Measurements from ENCODE around the gene CACNA1C.

CACNA1C gene

DNA sequence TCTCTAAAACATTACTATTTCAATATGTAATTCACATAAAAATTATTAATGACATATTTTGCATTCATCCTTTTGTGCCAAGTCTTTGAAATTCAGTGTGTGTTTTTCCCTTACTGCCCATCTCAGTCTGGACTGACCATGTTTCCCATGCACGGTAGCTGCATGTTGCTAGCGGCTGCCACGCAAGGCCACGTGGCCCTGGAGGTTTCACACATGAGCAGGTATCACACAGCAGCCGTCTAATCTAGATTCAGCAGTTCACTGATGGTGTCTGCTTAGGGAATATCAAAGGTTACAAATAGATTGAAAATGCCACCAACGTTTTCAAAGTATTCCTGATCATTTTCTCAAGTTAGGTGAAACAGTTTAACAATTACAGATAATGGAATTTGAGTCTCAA is 507.1 kb downstream of the CACNA1C start:
- no peak for DNase-seq (ENCODE audit: low spot score)

DNA sequence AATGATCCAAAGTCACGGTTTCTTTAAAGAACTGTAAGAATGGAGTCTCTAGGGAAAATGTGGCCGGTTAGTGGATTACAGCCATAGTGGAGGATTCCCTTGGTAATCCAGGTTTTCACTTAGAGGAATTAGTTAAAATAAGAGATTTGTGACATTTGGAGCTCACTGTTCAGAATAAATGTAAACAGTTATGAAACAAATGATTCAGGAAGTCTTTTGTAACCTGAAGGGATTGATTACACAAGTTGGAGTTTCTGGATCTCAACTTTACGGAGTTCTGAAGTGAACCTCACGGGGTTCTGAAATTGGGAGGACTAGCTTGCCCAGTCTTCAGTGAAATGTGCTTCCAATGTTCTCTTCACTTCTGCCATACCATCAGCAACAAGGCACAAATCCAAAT is 507.6 kb downstream of the CACNA1C start:
- DNase-seq (ENCODE audit: low spot score) = no peak

DNA sequence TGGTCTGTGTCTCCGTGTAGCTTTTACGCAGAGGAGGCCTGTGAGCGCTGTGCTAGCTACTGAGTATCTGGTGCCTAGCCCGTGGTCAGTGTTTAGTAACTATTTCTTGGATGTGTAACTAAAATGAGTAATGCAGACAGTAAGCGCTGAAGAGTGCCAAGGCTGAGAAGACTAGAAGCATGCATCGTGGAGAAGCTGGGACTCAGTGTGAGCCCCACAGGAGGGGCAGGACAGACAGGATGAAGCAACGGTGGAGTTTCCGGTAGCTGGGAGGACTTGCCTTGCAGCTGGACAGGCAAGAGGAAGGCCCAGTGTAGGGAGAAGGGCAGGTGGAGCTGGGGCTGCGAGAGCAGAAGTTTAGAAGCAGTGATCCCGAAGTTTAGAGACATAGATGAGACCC is 508.6 kb downstream of the CACNA1C start:
- DNase-seq (ENCODE audit: low spot score) = no peak

DNA sequence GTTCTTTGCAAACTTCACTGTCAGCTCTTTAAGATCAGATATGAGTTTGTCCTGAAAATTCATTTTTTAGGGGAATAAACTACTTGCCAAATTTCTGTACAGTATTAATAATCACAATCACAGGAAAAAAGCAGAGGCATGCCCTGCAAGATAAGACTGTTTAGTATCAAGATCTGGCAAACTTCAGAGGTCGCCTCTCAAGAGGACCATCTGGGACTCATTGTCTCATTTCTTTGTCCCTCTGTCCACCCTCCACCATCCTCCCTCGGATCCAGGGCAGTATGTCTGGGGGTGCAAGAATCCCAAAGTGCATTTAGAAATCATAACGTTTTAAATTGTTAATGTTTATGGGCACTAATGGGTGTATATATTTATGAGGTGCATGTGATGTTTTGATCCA is 509.6 kb downstream of the CACNA1C start:
- no peak for DNase-seq (ENCODE audit: low spot score)

DNA sequence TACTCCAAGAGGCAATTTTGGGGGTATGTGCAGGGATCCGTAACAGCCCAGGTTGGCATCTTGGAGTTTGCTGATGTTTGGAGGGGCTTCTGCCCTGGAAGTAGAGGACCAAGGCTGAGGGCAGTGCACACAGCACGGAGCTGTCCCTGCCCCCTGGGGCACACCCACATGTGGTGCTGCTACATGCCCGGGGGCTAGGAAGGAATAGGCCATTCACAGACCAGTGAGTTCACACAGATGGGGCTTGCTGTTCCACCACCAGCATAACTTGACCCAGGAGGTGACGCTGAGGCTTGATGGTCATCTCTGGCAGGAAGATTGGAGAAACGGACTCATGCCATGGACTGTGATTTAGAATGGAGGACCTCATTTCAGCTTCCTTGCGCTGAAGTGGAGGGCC is 510.9 kb downstream of the CACNA1C start:
- no peak for DNase-seq (ENCODE audit: low spot score)

DNA sequence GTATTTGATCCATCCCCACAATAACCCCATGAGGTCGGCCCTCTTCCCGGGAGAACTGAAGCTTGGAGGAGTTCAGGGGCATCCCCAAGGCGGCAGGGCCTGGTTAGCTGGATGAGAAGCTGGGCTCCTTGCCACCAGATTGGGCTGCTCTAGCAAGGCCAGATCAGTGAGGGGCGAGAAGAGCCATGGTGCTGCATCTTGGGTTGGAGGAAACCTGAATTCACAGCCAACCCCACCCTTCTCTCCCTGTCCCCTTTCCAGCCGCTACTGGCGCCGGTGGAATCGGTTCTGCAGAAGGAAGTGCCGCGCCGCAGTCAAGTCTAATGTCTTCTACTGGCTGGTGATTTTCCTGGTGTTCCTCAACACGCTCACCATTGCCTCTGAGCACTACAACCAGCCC is 513.4 kb downstream of the CACNA1C start:
- no peak for DNase-seq (ENCODE audit: low spot score)

DNA sequence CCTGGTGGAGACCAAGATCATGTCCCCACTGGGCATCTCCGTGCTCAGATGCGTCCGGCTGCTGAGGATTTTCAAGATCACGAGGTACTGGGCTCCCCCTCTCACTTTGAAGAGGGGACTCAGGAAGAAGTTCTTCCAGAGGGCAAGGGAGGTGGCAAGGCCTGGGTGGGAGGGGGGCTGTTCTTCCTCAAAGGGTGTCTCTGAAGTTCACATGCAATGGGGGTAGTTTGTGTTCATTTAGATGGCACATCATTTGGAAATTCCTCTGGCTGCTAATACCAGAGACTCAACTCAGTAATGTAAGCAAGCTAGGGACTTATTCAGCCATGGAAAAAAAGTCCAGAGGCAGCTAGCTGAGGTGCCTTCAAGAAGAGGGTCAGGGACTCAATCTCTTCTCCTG is 514.9 kb downstream of the CACNA1C start:
- no peak for DNase-seq (ENCODE audit: low spot score)

DNA sequence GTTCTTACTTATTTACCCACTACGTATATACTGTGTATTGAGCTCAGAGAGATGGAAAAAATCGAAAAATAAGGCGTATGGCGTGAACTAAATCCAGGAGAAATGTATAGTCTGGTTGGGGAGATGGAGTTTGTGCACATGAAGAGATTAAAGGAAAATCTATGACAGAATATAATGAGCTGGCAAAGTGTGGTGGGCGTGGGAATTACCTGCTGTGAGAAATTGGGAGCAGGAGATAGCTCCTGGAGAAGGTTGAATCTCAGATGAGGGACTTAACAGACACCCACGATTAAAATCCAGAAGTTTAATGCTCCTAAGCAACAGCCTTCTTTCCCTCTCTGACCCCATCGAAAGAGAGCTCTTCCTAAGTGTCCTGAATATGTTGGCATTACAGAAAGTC is 517.8 kb downstream of the CACNA1C start:
- no peak for DNase-seq (ENCODE audit: low spot score)

DNA sequence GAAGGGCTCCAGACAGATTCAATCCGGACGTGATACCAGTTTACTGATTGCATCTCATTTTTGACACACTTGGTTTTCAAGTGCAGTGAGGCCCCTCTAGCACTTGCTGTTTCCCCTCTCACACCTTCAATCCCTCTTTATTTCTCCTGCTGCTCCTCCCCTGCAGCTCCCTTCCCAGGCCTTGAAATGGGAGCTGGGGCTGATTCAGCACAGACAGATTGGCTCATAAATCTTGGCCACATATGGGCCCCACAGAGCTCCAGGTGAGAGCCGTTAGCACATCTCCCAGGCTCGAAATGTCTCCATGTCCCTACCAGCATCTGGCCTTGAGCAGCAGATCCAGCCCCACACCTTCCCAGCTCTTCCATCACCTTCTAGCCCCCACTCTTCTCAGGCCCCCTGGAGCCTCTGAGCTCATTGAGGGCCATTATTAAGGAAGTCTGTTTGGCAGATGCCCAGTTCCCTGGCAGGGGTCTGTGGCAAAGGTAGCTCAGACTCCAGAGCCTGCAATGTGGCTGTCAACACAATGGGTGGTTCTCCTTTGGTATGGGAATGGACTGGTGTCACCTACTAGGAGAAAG is 521.7 kb downstream of the CACNA1C start:
- no peak for DNase-seq (ENCODE audit: low spot score)

DNA sequence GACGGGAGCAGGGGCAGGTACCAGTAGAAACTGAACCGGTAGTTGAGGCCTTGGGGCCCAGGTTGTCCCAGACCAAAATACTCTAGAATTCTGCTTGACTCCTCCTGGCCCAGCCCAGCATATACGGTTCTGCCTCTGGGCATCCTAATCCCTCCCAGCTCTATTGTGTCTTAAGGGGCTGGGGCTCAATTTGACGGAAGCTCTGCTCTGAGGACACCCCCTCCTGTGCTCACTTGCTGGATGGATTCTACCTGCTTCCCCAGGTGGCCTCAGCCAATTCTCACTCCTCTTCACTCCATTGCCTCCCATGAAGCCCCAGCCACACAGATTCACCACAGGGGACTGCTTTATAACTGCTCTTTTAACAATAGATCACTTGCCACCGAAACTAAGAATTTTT is 522.5 kb downstream of the CACNA1C start:
- DNase-seq (ENCODE audit: low spot score) = no peak

DNA sequence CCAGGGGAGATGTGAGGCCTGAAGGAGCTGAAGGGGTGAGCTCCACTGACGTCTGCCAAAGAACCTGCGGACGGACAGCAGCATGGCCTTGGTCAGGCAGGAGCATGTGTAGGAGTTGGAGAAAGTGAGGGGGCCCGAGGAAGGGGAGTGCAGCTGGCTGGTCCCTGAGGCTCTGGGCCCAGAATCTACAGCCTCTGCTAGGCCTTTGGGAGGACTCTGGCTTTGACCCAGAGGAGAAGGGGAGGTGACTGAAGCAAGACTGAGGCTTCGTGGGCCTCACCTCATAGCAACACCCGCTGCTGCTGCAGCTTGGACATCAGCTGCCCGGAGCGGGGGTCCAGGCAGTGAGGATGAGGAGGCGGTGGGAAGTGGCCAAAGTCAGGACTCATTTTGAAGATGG is 525.4 kb downstream of the CACNA1C start:
- no peak for DNase-seq (ENCODE audit: low spot score)

DNA sequence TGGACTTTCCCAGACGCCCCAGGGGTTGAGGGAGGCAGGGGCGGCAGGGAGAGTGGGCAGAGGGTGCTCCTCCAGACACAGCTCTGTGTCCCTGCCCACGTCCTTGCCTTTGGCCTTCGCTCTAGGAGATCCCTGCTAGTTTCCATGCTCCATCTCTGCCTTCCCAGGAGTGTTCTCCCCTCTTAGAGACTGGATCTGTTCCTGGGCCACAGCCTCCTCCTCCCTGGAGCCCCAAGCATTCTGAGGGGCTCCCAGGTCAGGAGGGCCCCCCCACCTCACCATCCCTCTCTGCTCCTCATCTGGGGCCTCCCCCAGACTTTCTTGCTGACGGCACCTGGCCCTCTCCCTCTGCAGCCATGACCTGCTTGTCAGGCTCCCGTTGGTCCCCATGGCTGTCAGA is 526.0 kb downstream of the CACNA1C start:
- DNase-seq (ENCODE audit: low spot score) = no peak

DNA sequence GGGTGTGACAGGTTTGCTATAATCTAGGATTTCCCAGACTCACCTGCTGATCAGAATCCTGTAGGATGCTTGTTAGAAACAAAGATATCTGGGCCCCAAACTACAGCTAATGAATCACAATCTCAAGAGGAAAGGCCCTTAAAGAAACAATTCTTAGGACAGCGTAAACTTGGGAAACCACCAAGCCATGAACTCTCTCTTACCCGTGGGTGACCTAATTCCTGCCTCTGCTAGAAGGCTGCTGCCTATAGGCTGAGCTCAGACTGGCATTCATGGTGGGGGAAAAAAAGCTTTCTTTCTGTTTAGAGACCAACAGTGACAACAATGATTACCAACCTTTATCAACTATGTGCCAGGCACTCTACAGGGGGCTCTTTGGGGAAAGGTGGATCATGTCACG is 528.0 kb downstream of the CACNA1C start:
- no peak for DNase-seq (ENCODE audit: low spot score)

DNA sequence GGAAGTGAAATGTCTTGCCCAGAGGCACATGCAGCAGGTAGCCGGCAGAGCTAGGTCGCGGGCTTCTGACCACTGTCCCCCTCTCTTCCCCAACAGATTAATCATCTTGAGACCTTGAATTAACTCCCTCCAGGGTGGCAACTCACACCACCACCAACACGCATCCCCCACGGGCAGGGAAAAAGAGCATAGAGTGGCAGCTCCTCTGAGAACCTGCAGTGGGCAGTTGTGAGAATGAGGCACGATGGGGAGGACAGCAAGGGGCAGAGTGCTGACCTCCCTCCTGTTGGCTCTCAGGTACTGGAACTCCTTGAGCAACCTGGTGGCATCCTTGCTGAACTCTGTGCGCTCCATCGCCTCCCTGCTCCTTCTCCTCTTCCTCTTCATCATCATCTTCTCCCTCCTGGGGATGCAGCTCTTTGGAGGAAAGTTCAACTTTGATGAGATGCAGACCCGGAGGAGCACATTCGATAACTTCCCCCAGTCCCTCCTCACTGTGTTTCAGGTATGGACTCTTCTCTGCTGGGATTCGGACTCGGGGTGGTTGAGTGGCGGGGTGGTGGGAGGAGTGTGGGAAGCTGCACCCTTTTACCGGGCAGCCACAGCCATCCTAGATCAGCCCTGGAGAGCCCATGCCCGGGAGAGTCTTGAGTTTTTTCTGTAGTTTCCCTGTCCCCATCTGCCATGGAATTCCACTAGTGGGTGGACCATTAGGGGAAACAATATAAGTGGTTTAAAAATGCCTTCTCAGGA is 528.7 kb downstream of the CACNA1C start:
- no peak for DNase-seq (ENCODE audit: low spot score)

DNA sequence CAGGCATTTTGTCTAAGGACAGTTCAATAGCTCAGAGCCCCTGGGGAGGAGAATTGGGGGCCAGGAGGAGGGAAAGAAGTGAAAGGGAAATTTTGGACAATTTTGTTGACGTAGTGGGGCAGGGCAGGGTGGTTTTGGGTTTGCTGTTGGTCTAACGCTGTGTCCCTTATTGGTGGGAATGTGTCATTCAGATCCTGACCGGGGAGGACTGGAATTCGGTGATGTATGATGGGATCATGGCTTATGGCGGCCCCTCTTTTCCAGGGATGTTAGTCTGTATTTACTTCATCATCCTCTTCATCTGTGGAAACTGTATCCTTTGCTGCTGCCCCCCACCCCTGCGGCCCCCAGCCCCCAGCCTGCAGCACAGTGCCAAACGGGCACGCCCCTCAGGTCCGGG is 529.8 kb downstream of the CACNA1C start:
- no peak for DNase-seq (ENCODE audit: low spot score)

DNA sequence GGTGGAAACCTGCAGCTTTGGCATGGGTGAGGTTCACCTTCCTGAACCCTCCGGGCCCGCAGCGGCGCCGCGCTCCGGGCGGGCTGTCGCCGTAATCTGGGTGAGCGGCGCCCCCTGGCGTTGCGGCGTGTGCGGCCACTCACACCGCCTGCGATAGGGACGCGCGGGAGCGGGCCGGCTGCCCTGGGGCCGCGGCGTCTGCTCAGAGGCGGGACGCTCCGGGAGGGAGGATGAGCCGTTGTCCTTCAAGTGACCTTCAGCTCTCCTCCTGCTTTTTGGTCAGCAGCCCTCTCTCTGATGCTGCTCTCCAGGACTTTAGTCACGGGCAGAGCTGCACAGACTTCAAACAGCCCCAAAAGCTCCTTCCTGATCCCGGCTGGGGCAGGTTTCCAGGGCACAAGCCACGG is 530.3 kb downstream of the CACNA1C start:
- peak; percentile 85 for DNase-seq (ENCODE audit: low spot score)

DNA sequence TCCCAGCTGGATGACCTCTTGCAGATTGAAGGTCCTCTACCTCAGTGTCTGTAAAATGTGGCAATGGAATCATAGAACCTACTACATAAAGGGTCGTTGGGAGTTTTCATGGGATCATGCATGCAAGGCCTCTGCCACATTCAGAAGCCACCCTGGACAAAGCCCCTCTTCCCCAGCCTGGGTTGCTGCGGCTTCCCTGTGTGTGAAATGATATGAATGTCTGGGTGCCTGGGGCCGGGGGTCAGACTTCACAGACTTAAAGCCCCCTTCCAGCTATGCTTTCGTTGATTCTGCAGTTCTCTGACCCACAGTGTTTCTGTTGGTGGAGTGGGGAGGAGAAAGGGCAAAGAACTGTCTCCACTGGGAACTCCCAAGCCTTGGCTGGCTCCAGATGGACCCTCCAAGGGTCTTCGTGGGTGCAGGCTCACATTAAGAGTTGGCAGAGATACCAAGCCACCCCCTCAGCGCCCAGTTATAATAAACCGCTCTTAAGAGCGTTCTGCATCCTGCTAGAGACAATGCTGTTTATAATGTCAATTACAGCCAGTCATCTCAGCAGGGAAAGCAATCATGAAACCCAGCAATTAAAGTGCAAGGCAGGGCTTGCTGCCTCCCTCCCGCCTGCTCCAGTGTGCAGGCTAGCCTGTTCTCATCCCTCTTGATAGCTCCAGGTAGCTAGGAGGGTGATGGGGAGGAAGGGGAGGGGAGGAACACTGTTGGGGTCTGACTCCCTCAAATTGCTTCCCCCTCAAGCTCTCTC is 531.0 kb downstream of the CACNA1C start:
- DNase-seq (ENCODE audit: low spot score) = no peak

DNA sequence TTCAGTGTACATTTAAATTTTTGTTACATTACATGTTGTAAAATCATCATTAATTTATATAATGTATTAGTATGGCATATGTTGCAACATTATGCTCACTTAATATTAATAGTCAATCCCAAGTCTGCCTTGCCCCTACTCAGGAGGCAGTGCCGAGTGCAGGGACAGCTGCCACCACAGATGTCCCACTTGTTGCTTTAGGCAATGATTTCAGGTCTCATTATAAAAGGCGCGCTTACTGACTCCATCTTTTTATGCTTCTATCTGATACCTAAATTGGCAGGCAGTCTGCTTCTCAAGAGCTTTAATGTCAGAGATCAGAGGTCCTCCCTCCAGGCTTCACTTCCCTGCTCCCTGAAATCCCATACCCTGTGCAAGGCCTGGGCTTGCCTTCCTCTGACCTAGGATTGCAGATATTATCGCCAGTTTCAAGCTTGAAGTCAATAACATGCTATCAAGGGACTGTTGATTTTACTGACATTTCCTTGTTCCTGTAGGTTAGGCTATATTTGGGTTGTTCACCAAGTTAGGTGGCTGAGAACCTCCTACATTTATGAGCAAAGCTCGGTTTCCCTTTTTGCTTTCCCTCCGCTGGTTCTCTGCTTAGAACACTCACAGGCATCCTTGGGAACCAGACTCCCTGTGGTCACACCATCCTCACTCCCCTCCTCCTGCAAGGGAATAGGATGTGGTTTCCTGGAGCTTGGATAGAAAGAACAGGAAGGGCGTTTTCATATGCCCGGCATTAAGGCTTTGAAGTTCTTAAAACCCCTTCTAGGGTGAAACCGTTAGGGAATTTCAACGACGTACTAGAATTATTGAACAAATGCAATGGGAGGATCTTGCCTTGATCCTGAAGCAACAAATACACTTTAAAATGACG is 533.6 kb downstream of the CACNA1C start:
- DNase-seq (ENCODE audit: low spot score) = no peak

DNA sequence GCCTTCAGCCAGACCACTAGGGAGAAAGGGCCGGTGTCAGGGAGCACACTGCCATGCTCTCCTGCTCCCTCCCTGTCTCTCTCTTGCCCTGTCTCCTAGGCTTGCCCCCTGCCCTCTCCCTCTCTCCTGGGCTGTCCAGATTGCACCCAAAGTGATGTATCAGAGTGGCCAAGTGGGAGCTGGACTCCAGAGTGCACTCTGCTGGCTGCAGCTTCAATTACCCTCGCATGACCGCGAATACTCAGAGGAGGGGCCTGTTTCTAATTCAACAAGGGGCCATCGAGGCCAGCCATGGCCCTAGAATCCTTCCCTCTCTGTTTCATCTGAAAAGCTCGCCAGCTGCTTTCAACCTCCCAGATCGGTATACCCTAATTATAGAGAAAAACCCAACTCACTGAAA is 535.6 kb downstream of the CACNA1C start:
- no peak for DNase-seq (ENCODE audit: low spot score)

DNA sequence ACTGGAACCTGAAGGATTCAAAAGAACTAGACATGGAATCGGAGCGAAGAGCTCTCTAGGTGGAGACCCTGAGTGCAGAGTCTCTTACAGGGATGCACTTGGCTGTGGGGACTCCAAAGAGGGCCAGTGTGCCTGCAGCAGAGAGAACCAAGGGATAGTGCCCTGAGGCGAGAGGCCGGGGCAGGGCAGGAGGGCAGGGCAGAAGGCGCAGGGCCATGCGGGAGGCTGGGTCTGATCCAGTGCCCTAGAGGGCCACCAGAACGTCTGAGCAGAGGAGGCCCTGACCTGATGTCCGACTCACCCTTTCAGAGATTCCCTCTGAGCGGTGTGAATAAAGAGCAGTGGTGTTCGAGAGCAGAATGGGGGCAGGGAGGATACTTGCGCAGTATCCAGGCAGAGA is 536.6 kb downstream of the CACNA1C start:
- no peak for DNase-seq (ENCODE audit: low spot score)

DNA sequence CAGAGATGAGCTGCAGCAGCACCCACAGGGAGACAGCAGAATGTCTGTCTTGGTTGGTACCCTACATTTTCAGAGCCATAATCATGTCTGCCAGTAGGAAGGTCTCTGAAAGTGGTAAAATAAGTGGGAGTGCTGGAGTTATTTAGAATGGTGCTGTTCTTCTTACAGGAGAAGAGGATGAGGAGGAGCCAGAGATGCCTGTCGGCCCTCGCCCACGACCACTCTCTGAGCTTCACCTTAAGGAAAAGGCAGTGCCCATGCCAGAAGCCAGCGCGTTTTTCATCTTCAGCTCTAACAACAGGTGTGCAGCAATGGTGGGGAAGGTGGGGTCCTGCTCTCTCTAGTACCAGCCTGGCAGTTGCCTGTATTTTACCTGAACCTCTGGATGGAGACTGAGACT is 540.3 kb downstream of the CACNA1C start:
- no peak for DNase-seq (ENCODE audit: low spot score)

DNA sequence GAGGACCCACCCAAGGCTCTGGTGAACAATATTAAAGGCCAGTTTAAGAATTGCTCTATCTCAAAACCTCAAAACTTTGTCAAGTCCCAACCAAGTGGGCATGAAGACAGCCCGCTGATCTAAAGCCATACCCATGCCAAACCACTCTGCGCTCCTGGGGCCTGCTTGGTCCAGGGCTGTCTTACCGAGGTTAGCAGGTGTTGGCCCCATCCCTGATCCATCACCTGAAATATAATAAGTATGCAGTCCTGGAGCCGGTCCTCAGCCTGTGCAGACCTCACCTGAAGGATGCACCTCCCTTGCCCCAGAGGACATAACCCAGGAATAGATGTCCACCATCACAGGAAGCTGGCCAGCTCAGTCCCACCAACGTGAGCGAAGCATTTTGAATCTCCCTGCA is 543.7 kb downstream of the CACNA1C start:
- DNase-seq (ENCODE audit: low spot score) = no peak

Data from HuH-7.5 (cell line).